K562 (cell line): ENCODE data around the gene LOXL3. TPM values are rescaled to one million over a fixed set of nuclear protein-coding genes. Genes with fewer than 3 reads are reported as not detected.
A peak's percentile ranks its signal among the peaks of the same experiment; 100 is the strongest.

Source experiments
- CAMTA2 ChIP-seq: fragments of 250-450 bp; sonication (Bioruptor Pico); conservative IDR thresholded peaks from 2 replicates; pipeline ENCODE4 v1.5.1; 2022
- GTF2F1 ChIP-seq: IDR thresholded peaks from 2 replicates; pipeline ENCODE4 v1.6.1; 2011; ENCODE audit warnings: low read depth, low read length, improper control_type of control experiment
- MCM7 ChIP-seq, 2 experiments: fragments of 450-650 bp; IDR thresholded peaks; 2 replicates each; pipeline ENCODE4 v1.6.1; 2016 to 2018
- POLR2AphosphoS5 ChIP-seq: IDR thresholded peaks from 2 replicates; pipeline ENCODE4 v1.6.1; 2011; ENCODE audit warnings: mild to moderate bottlenecking, low read depth, low read length, moderate library complexity; ENCODE audit not compliant: control insufficient read depth, insufficient read depth
- SMARCE1 ChIP-seq: fragments of 450-650 bp; IDR thresholded peaks from 2 replicates; pipeline ENCODE4 v1.7.1; 2016; ENCODE audit warnings: mild to moderate bottlenecking
- TRIM24 ChIP-seq, 2 experiments: fragments of 450-650 bp; IDR thresholded peaks; 2 replicates each; pipeline ENCODE4 v1.6.1; 2016
- ZNF12 ChIP-seq: sonication (generic); formaldehyde crosslinking; IDR thresholded peaks from 2 replicates; pipeline ENCODE4 v1.4.0; 2020; ENCODE audit warnings: mild to moderate bottlenecking, missing genetic modification reagents
- ZNF347 ChIP-seq: fragments of 450-650 bp; formaldehyde crosslinking; IDR thresholded peaks from 2 replicates; pipeline ENCODE4 v1.4.0; 2020; ENCODE audit warnings: low read depth, mild to moderate bottlenecking, moderate library complexity
- ZNF766 ChIP-seq: fragments of 200-800 bp; sonication (Bioruptor generic); conservative IDR thresholded peaks from 2 replicates; pipeline ENCODE4 v1.6.1; 2016; ENCODE audit warnings: missing genetic modification characterization, missing compliant biosample characterization
- polyA plus RNA-seq, 8 experiments: library from polyadenylated mRNA; depleted of rRNA in 4 of 8; stranded (reverse) in 5 of 8; unstranded in 3 of 8; fragments of >200 nt; fragmentation: Nextera tagmentation in 2 of 8; fragmentation: Illumina TruSeq in 1 of 8; extraction: Ambion mirVana in 2 of 8; extraction: Trizol in 1 of 8; gene quantifications; 2 replicates each; pipeline versions ENCODE4 v1.2.1 to v1.2.3, GENCODE V29; 2011 to 2014; ENCODE audit warnings: inconsistent platforms in 1 of 8, missing spikeins in 1 of 8
- total RNA-seq, 7 experiments: library from RNA; depleted of rRNA in 6 of 7; stranded (reverse); fragments of >200 nt in 6 of 7; fragmentation: Illumina TruSeq in 2 of 7; extraction: Trizol in 2 of 7; gene quantifications; 2 replicates each; pipeline versions ENCODE4 v1.2.1 to v1.2.3, GENCODE V29; 2011 to 2021; ENCODE audit warnings: low replicate concordance in 1 of 7
- TF ChIP-seq, protein P1 (sequence below): fragments of 450-650 bp; IDR thresholded peaks from 2 replicates; pipeline ENCODE4 v1.6.1; 2016; ENCODE audit warnings: mild to moderate bottlenecking, moderate library complexity
- TF ChIP-seq, protein P2 (sequence below): conservative IDR thresholded peaks from 2 replicates; pipeline ENCODE4 v1.6.1; 2011; ENCODE audit warnings: low read depth, mild to moderate bottlenecking, low read length; ENCODE audit not compliant: control insufficient read depth
- TF ChIP-seq, protein P3 (sequence below): sonication (generic); formaldehyde crosslinking; IDR thresholded peaks from 2 replicates; pipeline ENCODE4 v1.8.1; 2023; ENCODE audit warnings: mild to moderate bottlenecking, missing genetic modification reagents, moderate library complexity

Gene LOXL3
- total and polyA plus RNA-seq, 9 of the 15 experiments (the other 6 are each of a cell fraction or from before 2014, with no cell fraction given): 0.22 to 0.99 (median 0.31) TPM

DNA sequence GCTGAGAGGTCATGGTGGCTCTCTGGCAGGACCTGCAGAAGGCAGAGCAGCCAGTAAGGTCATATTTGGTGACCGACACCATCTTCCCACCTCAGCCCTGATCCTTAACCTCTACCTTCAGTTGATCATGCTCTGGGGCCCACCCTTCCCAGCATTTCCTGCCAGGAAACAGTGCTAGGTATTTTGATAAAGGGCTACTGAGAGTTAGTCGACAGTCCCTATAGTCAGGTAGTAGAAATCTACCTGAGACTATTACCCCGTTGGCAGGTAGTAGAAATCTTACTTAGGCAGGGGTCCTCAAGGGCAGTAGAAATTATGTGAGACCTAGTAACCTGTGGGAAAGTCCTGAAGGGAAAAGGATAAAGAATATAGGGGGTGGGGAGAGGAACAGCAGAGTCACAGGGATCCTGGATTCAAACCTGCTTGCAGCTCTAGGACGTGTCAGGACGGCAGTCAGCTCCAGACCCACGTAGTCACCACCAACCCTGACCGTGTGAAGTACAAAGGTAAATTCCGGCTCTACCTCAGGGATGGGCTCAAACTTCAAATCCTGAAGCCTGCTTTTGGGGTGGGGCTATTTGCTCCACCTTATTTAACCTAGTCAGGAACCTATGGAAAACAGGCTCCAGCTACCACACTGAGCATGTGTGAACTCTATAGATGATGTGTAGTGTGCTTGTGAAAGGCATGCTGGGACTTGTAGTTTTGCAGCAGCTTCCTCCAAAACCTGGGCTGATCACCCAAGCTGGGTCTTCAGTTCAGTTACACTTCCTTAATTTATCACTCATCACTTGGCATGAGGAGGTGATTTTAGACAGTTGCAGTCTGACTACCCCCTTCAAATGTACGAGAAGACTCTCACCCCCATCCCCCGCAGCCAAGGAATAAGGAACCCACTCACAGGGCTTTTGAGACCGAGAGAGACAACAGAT, 27.8 kb downstream of the LOXL3 start, which contains the start of gene DQX1 (continued):
- TF ChIP-seq, protein P1, sequence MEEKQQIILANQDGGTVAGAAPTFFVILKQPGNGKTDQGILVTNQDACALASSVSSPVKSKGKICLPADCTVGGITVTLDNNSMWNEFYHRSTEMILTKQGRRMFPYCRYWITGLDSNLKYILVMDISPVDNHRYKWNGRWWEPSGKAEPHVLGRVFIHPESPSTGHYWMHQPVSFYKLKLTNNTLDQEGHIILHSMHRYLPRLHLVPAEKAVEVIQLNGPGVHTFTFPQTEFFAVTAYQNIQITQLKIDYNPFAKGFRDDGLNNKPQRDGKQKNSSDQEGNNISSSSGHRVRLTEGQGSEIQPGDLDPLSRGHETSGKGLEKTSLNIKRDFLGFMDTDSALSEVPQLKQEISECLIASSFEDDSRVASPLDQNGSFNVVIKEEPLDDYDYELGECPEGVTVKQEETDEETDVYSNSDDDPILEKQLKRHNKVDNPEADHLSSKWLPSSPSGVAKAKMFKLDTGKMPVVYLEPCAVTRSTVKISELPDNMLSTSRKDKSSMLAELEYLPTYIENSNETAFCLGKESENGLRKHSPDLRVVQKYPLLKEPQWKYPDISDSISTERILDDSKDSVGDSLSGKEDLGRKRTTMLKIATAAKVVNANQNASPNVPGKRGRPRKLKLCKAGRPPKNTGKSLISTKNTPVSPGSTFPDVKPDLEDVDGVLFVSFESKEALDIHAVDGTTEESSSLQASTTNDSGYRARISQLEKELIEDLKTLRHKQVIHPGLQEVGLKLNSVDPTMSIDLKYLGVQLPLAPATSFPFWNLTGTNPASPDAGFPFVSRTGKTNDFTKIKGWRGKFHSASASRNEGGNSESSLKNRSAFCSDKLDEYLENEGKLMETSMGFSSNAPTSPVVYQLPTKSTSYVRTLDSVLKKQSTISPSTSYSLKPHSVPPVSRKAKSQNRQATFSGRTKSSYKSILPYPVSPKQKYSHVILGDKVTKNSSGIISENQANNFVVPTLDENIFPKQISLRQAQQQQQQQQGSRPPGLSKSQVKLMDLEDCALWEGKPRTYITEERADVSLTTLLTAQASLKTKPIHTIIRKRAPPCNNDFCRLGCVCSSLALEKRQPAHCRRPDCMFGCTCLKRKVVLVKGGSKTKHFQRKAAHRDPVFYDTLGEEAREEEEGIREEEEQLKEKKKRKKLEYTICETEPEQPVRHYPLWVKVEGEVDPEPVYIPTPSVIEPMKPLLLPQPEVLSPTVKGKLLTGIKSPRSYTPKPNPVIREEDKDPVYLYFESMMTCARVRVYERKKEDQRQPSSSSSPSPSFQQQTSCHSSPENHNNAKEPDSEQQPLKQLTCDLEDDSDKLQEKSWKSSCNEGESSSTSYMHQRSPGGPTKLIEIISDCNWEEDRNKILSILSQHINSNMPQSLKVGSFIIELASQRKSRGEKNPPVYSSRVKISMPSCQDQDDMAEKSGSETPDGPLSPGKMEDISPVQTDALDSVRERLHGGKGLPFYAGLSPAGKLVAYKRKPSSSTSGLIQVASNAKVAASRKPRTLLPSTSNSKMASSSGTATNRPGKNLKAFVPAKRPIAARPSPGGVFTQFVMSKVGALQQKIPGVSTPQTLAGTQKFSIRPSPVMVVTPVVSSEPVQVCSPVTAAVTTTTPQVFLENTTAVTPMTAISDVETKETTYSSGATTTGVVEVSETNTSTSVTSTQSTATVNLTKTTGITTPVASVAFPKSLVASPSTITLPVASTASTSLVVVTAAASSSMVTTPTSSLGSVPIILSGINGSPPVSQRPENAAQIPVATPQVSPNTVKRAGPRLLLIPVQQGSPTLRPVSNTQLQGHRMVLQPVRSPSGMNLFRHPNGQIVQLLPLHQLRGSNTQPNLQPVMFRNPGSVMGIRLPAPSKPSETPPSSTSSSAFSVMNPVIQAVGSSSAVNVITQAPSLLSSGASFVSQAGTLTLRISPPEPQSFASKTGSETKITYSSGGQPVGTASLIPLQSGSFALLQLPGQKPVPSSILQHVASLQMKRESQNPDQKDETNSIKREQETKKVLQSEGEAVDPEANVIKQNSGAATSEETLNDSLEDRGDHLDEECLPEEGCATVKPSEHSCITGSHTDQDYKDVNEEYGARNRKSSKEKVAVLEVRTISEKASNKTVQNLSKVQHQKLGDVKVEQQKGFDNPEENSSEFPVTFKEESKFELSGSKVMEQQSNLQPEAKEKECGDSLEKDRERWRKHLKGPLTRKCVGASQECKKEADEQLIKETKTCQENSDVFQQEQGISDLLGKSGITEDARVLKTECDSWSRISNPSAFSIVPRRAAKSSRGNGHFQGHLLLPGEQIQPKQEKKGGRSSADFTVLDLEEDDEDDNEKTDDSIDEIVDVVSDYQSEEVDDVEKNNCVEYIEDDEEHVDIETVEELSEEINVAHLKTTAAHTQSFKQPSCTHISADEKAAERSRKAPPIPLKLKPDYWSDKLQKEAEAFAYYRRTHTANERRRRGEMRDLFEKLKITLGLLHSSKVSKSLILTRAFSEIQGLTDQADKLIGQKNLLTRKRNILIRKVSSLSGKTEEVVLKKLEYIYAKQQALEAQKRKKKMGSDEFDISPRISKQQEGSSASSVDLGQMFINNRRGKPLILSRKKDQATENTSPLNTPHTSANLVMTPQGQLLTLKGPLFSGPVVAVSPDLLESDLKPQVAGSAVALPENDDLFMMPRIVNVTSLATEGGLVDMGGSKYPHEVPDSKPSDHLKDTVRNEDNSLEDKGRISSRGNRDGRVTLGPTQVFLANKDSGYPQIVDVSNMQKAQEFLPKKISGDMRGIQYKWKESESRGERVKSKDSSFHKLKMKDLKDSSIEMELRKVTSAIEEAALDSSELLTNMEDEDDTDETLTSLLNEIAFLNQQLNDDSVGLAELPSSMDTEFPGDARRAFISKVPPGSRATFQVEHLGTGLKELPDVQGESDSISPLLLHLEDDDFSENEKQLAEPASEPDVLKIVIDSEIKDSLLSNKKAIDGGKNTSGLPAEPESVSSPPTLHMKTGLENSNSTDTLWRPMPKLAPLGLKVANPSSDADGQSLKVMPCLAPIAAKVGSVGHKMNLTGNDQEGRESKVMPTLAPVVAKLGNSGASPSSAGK: no peak
- TF ChIP-seq MCM7 (IDR thresholded peaks at IDR 0.05) (no peak), ZNF347 (CRISPR knock-in tag) (no peak), SMARCE1 (no peak), GTF2F1 (no peak), ZNF766 (CRISPR knock-in tag) (0 out of 2 replicates have a peak, but pooled peaks have one; percentile 37), CAMTA2 (no peak), ZNF12 (CRISPR knock-in tag) (no peak), TRIM24 (IDR thresholded peaks at IDR 0.05) (peak; percentile 54 to 81; a peak in 3 of 4 replicates), POLR2AphosphoS5 (peak; percentile 45; the same call in 1 of the 2 replicates)
- TF ChIP-seq, protein P2, sequence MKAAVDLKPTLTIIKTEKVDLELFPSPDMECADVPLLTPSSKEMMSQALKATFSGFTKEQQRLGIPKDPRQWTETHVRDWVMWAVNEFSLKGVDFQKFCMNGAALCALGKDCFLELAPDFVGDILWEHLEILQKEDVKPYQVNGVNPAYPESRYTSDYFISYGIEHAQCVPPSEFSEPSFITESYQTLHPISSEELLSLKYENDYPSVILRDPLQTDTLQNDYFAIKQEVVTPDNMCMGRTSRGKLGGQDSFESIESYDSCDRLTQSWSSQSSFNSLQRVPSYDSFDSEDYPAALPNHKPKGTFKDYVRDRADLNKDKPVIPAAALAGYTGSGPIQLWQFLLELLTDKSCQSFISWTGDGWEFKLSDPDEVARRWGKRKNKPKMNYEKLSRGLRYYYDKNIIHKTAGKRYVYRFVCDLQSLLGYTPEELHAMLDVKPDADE: peak; percentile 65; the same call in 1 of the 2 replicates
- TF ChIP-seq, protein P3, sequence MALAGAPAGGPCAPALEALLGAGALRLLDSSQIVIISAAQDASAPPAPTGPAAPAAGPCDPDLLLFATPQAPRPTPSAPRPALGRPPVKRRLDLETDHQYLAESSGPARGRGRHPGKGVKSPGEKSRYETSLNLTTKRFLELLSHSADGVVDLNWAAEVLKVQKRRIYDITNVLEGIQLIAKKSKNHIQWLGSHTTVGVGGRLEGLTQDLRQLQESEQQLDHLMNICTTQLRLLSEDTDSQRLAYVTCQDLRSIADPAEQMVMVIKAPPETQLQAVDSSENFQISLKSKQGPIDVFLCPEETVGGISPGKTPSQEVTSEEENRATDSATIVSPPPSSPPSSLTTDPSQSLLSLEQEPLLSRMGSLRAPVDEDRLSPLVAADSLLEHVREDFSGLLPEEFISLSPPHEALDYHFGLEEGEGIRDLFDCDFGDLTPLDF (CRISPR knock-in tag): no peak
